Measurements from ENCODE around the gene TRAPPC5.
A peak's percentile ranks its signal among the peaks of the same experiment; 100 is the strongest.

TRAPPC5 gene

DNA sequence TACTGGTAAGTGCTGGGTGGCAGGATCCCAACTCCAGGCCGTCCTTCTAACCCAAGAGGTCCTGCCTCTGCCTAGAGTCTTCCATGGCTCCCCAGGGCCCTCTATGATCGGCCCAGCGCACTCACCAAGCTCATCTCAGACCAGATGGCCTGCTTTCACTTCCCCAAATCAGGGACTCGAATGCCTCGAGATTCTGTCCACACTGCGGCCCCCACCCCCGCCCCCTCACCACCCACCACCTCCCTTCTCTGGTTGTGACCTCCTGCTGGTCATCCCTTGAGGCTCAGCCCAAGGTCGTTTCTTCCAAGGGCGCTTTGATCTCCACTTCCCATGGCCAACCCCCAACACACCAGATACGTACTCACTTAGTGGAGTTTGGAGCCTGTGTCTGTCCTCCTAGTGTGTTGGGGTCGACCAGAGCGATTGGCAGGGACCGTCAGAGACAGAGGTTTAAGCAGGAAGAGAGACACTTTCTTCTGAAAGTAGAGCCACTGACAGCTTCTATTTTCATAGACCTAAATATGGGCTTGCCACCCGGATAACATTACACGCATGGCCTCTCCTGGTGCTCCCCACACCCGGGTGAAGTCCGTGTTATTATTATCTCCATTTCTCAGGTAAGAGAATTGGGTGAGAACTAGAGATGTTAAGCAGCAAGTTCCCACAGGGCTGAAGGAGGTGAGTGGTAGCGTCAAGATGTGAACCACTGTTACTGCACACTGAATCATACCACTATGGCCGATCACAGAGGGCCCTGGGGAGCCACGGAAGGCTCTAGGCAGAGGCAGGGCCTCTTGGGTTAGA lies 21.2 kb downstream of the TRAPPC5 start, which contains the start of gene FCER2:
Gene FCER2 (minus strand): TSS at position 478 of the 804 bp plus-strand sequence. CDS start 2,371 bp downstream, outside the sequence.
- DNase-seq, result peak; percentile 70 to 76 (median 73)

DNA sequence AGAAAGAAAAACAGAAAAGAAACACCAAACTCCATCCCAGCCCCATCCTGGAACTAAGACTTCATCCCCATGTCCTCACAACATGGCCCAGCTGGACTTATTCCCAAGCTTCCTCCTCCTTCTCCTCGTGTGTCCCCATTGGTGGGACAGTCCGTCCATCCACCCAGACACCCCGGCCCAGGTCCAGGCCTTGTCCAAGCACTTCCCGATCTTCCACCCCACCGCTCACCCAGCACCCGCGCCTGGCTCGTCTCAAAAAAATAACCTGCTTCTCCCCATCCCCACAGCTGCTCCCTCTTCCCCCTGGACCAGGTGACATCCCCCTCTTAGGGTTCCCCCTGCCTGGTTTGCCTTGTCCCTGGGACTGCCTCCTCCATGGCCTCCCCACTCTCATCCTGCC lies 22.7 kb downstream of the TRAPPC5 start:
- no peak for DNase-seq

DNA sequence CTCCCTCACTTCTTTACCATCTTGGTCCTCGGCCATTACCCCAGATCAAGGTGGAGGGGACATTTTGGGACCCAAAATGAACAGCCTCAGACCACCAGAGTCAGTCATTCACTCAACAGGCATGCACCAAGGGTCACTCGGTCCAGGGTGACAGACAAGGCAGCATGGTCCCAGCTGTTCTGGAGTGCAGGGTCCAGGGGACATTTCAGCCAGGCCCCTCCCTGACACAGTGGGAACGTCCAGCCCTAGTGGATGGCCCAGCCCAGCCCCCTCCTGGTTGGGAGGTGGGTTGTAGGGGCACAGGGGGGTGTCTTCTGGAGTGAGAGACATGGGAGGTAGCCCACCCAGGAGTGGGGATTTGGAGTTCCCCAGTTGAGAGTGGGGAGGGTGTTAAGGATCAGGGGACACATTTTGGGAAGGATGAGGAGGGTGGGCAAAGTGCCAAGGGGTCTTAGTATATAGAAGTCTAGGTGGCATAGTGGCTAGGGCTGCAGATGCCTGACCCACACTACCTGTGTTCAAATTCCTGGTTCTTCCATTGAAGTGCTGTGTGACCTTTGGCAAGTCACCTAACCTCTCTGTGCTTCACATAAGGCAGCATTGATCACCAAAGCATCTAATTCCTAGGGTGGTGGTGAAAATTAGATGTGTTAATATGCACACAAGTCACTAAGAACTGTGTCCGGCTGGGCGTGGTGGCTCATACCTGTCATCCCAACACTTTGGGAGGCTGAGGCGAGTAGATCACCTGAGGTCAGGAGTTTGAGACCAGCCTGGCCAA lies 23.8 kb downstream of the TRAPPC5 start:
- no peak for DNase-seq

DNA sequence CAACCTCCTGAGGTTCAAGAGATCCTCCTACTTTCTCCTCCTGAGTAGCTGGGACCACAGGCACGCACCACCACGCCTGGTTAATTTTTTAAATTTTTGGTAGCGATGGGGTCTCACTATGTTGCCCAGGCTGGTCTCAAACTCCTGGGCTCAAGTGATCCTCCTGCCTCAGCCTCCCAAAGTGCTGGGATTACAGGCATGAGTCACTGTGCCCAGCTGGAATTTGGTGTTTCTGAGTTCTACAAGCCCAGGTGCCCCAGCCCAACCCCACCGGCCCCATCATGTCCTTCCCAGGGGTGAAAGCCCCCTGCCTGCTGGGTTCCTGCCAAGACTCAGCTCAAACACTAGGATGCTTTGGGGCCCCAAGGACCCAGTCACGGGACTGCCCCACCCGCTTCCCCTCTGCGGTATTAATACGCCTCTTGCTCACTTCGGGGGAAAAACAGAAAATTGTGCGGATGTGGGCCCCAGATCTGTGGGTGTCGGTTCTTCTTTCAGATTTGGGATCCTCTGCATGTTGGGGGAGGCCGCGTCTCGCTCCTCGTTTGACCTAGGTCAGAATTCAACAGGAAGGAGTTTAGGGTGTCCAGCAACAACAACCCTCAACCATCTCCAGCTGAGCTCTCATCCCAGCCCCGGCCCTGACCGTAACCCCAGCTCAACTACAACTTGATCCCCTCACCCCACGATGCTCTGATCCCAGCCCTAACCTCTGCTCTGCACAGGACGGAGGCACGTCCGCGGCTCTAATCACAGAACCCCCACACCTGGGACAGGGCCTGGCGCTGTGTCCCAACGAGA lies 25.0 kb downstream of the TRAPPC5 start:
- peak; percentile 94 to 96 (median 96) for DNase-seq

DNA sequence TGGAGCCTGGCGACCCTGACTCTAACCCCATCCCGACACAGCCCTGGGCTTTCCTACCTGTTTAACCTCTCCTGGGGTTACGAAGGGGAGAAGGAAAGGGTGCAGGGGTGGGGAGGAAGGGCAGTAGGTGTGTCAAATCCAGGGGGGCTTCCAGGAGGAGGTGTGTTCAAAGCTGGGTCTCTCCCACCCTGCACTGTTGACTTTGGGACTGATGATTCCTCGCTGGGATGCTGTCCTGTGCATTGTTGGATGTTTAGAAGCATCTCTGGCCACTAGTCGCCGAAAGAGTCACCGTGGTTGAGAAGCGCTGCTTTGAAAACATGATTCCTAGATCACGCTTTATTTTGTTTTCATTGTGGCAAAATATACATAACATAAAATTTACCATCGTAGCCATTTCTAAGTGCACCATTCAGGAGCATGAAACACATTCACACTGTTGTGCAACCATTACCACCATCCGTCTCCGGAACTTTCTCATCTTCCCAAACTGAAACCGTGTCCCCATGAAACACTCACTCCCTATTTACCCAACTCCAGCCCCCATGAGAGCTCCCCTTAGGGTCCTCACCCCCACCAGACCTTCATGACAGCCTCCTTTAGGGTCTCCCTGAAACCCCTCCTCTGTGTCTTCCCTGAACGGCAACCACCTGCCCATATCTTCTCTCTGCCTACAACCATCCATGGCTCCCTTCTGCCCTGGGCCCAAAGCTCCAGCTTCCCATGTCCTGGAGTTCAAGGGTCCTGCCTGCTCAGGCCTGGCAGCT lies 25.7 kb downstream of the TRAPPC5 start:
- peak; percentile 54 to 73 (median 72) for DNase-seq

DNA sequence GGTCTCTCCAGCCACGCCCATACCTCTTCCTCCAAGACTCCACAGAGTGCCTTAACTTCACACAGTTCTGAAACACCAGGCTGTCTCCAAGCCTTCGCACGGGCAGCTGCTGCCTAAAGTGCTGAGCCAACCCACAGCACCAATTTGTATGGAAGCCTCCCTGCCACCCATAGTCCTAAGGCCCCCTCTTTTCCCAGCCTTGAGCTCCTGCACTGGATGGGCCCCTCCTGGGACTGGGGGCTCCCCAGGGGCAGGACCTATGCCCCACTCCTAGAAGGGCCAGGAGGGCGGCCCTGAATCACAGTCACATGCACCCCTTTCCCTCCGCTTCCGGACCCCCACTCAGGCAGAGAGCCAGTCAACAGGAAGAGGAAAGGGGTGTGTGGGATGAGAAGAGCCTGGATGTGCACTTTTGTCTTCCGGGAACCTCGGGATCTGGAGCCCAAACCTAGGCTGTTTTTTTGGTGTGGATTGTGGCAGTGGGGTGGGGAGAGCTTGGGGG lies 26.4 kb downstream of the TRAPPC5 start:
- peak in 2 of 3 donors; percentile 34 to 48 for DNase-seq

DNA sequence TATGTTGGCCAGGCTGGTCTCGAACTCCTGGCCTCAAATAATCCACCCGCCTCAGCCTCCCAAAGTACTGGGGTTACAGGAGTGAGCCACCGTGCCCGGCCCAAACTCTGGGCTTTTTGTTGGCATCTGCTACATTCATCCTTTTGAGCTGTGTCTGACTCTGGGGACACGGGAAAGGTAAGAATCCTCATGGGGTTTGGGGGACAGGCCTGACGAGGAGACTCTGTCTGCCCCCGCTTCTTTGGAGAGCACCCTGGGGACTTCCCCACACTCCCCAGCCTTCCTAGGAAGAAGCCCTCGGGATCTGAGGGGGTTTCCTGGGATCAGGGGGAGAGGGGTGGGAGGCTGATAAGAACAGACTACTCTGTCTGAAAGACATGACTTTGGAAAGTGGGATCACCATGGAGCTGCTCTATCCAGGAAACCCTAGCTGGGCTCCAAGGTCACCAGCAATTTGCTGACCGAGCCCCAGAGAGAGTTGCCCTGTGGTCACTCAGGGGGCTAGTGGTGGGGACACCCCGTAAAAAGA lies 29.4 kb downstream of the TRAPPC5 start:
- no peak for DNase-seq

DNA sequence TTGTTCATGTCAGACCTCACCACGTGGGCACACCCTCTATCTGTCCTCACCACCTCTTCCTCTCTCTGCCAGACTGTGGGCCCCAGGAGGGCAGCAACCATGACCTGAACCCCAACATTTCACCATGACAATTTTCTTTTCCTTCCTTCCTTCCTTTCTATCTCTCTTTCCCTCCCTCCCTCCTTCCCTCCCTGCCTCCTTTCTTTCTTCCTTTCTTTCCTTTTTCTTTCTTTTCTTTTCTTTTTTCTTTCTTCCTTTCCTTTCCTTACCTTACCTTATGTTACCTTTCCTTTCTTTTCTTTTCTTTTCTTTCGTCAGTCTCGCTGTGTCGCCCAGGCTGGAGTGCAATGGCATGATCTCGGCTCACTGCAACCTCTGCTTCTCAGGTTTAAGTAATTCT lies 30.0 kb downstream of the TRAPPC5 start:
- DNase-seq, result no peak

DNA sequence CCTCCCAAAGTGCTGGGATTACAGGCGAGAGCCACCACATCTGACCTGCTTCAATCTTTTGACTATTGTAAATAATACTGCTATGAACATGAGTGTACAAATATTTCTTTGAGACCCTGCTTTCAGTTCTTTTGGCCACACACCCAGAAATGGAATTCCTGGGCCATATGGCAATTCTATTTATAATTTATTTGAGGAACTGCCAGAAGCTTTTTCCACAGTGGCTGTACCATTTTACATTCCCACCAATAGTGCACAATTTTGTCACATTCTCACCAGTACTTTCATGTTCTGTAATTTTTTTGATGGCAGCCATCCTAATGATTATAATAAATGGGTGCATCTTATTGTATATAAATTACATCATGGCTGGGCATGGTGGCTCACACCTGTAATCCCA lies 35.0 kb downstream of the TRAPPC5 start:
- no peak for DNase-seq

DNA sequence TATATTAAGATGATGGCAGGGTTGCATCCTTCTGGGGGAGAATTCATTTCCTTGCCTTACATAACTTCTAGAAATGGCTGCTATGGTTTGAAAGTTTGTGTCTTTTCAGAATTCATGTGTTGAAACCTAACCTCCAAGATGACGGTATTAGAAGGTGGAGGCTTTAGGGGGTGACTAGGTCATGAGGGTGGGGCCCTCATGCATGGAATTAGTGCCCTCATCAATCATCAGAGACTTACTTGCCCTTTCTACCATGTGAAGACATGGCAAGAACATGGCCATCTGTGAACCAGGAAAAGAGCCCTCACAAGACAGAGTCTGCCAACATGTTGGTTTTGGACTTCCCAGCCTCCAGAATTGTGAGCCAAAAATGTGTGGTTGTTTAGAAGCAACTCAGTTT lies 36.1 kb downstream of the TRAPPC5 start:
- no peak for DNase-seq

DNA sequence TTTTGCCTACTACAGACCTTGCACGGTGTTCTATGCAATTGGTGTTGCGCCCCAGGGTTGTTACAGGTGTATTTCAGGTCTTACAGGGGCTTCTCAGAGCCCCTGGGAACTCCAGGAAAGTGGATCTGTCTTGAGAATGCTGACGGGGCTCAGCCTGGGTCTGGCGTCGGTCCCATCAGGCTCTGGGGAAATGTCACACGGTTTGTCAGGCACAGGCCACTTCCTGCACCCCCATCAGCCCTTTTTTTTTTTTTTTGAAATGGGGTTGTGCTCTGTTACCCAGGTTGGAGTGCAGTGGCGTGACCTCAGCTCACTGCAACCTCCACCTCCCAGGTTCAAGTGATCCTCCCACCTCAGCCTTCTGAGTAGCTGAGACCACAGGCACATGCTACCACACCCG lies 38.0 kb downstream of the TRAPPC5 start:
- DNase-seq, result no peak

DNA sequence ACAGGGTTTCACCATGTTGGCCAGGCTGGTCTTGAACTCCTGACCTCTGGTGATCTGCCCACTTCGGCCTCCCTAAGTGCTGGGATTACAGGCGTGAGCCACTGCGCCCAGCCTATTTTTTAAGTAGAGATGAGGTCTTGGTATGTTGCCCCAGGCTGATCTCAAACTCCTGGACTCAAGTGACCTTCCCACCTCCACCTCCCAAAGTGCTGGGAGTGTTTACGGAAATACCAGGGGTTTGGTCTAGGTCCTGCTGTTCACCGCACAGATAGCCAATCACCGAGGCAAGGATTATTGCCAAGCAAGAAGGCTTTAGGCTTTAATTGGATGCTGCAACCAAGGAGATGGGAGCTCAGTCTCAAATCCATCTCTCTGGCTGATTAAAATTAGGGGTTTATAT lies 39.7 kb downstream of the TRAPPC5 start:
- no peak for DNase-seq

DNA sequence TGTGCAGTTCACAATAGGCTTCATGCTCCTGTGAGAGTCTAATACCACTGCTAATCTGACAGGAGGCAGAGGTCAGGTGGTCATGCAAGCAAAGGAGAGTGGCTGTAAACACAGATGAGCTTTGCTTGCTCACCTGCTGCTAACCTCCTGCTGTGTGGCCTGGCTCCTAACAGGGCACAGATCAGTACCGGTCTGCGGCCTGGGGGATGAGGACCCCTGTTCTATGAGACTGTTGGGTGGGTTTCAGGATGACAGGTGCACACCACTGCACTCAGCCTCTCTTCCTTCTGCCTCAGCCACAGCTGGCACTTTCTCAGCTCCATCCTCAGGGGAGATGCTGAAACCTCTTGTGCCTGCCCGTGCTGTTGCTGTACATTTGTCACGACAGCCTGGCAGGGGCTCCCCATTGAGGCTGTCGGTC lies 41.6 kb downstream of the TRAPPC5 start:
- no peak for DNase-seq

DNA sequence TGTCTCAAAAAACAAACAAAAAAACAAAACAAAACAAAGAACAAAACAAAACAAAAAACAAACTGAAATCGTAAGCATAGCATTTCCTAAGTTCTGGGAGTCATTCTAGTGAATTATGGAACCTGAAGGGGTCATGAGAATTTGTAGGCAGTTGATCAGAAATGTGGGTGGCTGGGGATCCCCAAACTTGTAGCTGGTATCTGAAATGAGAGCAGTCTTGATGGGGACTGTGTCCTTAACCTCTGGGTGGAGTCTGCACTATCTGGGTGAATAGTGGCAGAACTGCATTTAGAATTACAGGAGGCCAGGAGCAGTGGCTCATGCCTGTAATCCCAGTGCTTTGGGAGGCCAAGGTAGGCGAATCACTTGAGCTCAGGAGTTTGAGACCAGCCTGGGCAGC lies 45.2 kb downstream of the TRAPPC5 start:
- DNase-seq, result no peak

DNA sequence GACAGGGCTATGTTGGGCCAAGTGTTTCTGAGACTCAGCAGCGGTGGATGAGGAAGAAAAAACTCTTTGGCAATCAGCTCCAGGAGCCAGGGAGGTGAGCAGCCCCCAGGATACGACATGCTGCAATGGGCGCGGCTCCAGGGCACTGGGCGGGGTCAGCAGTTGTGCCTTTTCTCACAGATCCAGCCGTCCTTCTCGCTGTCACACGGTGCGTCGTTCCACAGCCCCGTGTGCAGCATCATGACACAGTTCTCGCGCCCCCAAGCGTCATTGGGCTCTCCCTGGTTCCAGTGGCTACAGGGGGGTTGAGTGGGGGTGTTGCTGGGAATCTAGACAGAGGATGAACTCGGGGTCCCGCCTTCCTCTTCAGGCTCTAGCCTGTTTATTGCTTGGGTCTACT lies 48.6 kb downstream of the TRAPPC5 start:
- peak in 2 of 3 donors; percentile 32 to 46 for DNase-seq

DNA sequence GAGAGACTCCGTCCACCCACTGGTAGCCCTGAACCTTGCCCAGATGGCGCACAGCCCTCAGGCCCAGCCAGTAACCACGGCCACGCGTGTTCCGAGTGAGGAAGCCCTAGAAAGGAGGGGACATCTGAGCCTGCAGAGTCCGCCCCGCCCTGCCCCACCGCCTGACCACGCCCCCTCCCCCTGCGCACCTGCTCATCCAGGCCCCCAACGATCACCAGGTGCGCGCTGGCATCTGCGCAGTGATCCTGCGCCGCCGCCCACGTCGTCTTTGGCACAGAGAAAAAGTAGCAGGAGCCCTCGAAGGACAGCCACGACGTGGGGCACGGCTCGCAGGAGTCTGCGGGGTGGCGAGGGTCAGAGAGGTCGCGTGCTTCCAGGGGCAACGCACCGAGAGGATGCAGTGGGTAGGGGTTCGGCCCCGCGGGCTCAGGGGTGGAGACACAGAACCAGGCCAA lies 49.2 kb downstream of the TRAPPC5 start:
- DNase-seq, result no peak

DNA sequence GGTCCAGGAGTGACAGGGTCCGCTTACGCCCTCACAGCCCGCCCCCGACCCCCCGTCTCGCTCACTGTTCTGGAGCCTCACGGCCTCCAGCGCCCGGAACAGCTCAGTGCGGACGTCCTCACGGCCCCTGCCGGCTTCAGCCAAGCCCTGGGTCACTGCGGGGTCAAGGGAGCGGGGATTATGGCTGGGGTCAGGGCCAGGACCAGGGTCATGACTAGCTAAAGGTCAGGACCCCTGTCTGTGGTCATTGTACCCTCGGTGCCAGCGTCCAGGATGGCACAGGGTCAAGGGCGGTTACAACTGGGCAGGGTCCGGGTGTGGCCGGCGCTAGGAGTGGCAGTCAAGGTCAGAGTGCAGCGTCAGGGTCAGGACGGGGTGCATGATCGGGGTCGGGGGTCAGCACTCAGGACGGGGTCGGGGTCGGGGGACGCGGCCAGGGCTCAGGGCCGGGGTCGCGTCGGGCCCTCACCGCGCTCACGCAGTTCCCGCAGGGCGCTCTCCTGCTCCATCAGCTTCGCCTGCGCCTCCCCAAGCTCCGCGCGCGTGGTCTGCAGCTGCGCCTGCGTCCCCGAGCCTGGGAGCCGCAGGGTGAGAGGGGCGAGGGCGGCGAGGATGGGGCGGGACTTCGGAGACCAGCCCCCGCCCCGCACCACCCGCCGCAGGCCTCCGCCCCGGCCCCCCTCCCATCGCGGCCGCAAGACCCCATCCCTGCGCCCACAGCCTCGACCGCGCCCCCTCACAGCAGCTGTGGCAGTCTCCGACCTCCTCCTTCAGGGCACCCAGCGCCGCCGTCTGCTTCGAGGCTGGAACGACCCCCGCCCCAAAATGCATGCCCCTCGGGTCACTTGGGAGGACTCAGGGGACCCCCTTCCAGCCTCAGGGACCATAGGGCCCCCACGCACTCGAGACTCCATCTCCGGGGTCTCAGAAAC lies 49.9 kb downstream of the TRAPPC5 start:
- peak in 1 of 3 donors; percentile 21 for DNase-seq

DNA sequence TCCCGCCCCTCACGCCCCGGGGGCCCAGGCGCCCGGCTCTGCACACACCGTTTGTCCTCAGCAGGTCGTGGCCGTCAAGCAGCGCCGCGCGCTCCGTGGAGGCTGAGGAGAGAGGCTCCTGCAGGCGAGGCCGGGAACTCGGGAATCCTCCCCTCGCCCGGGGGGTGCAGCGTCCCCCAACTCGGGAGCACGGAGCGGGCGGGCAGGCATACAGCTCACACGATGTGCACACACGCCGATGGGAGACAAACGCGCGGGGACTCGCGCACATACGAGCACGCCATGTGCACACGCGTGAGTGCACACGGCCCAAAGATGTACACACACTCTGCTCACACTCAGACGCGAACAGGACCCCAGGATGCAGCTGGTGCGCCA lies 50.6 kb downstream of the TRAPPC5 start:
- DNase-seq, result no peak

DNA sequence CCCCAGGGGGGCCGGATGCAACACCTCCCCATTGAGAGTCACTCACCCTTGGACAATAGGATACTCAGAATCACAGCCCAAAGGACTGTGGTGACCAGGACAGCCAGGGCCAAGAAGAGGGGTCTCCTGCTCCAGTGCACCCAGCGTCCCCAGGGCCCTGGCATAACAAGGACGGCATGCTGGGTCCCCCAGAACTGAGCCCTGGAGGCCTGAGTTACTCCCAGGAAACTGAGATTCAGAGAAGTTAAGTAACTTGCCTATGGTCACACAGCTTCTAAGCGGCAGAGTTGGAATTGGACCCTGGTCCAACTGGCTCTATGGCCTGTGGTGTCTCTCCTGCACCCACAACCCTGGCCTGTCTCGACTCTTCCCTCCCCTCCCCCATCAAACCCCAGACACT lies 51.0 kb downstream of the TRAPPC5 start:
- DNase-seq, result no peak

DNA sequence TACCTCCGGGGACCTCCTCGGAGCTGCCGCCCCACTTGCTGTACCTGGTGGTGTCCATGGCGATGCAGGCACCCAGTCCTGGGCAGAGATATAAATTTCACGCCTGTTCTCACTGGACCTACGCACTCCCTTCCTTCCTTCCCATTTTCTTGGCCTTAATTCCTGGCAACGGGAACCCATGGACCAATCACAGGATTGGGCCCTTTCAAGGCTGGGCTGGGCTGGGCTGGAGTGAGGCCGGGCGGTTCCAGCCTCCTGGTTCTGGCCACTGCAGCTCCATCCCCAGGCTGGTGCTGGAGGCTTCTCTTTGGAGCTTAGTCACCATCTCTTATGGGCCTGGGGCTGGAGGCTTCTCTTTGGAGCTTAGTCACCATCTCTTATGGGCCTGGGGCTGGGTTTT lies 51.4 kb downstream of the TRAPPC5 start, which contains the start of gene CLEC4G:
Gene CLEC4G (minus strand): TSS at position 66 of the 400 bp plus-strand sequence. CDS start 8 bp downstream, at position 58.
- no peak for DNase-seq

DNA sequence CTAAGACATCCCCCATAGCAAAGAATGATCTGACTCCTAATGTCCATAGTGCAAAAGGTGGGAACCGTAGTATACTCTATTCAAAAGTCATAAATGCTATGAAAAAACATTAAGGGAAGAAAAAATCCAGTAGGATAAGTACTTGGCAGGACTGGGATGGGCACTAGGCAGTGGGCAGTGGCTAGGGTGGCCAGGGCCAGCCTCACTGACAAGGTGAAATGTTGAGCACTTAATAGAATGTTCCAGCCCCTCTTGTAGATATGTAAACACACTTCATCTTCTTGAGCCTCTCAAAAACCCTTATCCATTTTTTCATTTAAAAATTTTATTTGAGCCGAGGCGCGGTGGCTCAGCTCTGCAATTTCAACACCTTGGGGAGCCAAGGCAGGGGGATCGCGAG lies 52.7 kb downstream of the TRAPPC5 start:
- no peak for DNase-seq
